GM20000 (cell line): ENCODE results near the gene SEC31A.
"Not testable (repeated sequence)": the region's sequence is repeated elsewhere in the genome, so short reads cannot be mapped to it uniquely, and the experiment has no call there.

Source experiments
- DNase-seq: peaks from one replicate; pipeline ENCODE4 v3.0.0; 2012; ENCODE audit warnings: low spot score
- TF ChIP-seq, protein P1 (sequence below): IDR thresholded peaks from 2 replicates; pipeline ENCODE4 v1.5.1; 2012; ENCODE audit warnings: mild to moderate bottlenecking, control low read depth; ENCODE audit errors: extremely low read depth, missing control alignments

Gene SEC31A

DNA sequence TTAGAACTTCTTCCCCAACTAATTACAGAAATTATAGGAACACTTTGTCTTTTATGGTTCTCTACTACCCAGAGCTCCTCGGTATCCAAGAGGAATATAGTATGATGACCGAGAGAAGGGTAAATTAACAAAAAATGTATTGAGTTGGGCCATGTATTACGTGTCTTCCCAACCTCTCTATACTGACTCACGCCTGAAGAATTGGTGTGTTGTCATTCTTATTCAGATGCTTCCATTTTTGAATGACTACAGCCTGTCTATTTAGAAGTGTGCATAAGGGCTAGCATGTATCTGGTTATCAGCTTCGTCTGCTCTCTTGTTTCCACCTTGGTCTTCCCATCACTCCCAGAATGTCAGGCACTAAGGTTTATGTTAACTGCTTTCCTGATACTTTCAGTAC, 67.9 kb downstream of the SEC31A start:
- no peak for DNase-seq
- TF ChIP-seq, protein P1, sequence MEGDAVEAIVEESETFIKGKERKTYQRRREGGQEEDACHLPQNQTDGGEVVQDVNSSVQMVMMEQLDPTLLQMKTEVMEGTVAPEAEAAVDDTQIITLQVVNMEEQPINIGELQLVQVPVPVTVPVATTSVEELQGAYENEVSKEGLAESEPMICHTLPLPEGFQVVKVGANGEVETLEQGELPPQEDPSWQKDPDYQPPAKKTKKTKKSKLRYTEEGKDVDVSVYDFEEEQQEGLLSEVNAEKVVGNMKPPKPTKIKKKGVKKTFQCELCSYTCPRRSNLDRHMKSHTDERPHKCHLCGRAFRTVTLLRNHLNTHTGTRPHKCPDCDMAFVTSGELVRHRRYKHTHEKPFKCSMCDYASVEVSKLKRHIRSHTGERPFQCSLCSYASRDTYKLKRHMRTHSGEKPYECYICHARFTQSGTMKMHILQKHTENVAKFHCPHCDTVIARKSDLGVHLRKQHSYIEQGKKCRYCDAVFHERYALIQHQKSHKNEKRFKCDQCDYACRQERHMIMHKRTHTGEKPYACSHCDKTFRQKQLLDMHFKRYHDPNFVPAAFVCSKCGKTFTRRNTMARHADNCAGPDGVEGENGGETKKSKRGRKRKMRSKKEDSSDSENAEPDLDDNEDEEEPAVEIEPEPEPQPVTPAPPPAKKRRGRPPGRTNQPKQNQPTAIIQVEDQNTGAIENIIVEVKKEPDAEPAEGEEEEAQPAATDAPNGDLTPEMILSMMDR, result no peak

DNA sequence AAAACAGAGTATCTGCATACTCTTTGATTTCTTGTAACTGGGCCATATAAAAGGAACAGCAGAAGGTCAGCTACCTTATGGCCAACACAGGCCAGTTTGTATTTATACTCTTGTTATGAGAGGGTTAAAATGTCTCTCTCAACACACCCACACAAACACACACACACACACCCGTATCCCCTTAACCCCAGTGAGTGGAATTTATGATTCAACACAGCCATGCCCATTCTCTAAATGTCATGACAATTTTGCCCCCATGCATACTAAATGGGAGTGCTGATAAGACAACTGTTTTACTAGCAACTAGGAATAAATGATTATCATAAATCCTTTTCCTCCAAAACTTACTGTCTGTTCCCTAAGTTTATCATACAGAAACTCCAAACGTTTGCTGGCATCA, 70.3 kb downstream of the SEC31A start:
- TF ChIP-seq, protein P1, result no peak
- DNase-seq, result no peak

DNA sequence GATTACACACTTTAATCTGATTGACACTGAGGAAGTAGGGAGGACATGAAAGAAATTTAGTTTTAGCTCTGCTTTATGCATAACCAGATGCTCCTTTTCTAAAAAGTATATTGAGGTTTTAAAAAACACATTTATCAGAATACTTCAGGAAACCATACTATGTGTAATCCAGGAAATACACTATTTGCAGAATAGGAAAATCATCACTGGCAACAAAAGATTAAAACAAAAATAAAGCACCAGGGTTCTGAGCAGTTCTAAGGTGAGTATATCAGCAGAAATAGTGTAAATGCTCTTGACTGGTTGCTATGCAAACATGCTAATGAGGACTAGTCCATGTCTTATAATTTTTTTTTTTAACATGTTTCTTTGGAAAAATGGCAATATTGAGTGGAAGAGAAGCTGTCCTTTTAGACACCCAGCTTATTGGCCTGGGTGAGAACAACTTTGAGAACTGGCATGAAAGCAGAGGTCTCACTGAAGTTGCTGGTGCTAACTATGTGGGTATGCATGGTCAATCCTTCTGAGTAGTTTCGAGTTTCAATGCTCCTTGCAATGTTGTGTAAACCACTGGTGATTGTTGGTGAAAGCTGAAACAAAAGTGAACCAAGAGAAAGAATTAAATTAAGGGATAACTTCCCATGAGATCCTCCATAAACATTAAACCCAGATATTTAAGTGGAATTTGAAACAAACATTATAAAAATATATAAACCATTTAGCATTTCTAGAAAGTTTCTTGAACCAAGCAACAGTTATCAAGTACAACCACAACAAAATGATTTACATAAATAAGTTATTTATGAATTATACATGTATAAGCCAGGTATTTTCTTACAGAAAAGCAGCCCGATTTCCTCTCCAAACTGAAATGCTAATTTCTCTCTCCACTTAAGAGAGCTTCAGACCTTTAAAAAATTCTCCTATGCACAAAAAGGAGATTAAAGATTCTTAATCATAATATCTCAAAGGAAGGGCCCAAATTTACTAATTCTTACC, 72.0 kb downstream of the SEC31A start:
- TF ChIP-seq, protein P1, result no peak
- DNase-seq, result no peak

DNA sequence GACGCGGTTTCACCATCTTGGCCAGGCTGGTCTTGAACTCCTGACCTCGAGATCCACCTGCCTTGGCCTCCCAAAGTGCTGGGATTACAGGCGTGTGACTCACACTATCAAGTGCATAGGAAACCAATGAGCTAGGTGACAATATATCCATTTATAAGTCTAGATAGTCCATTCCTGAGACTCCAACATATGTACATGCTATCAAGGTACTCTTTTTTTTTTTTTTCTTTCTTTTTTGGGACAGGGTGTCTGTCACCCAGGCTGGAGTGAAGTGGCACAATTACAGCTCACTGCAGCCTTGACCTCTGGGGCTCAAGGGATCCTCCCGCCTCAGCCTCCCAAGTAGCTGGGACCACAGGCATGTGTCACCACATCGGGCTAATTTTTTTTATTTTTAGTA, 74.1 kb downstream of the SEC31A start:
- DNase-seq, result not testable (repeated sequence)

DNA sequence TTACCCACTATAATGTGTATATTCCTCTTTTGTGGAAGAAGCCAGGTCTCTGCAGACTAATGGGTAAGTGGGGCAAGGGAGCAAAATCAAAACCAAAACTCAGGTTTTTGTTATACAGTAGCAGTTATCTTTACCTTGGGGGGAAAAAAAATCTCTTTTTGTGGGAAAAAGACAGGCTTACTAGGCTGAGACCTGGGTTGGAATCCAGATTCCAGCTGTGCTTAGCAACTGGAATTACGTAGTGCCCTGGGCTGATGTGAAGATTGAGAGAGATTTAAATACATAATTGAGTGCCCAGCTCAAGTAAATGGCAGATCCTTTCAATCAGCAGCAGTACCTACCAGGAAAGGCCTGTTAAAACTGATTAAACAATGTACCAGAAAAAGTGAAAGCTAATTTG, 76.9 kb downstream of the SEC31A start:
- DNase-seq, result no peak
- TF ChIP-seq, protein P1, result no peak

DNA sequence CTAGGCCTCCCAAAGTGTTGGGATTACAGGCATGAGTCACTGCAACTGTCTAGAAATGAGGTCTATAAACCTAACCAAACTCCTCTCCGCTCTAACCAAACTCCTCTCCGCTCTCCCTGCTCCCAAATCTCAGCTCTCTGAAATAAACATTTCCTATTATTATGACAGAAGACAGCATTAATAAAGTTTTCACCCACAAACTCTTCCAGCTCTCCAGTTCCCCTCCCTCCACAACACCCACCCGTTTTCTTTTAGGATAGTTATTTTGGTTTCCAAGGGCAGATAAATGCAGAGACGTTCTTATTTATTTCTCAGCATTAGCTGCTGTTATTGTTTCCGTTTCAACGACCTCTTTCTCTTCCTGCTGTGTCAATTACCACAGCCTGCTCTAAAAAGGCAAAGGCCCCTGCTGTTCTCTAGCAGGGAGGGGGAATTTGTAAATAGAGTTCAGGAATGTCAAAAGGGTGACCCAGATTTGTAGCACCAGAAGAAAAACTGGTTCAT, 79.1 kb downstream of the SEC31A start:
- DNase-seq, result no peak
- TF ChIP-seq, protein P1, result no peak

DNA sequence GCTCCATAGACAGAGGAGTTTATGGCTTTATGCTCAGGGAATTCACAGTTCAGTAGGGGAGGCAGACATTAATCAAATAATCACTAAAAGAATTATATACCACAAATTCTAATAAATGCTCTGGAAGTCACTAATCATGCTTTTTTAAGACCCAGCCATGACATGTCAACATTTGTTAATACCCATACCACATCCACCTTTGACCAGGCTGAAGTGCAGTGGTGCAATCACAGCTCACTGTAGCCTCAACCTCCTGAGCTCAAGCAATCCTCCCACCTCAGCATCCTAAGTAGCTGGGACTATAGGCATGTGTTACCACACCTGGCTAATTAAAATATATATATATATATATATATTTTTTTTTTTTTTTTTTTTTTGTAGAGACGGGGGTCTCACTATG, 79.6 kb downstream of the SEC31A start:
- TF ChIP-seq, protein P1, result no peak
- no peak for DNase-seq

DNA sequence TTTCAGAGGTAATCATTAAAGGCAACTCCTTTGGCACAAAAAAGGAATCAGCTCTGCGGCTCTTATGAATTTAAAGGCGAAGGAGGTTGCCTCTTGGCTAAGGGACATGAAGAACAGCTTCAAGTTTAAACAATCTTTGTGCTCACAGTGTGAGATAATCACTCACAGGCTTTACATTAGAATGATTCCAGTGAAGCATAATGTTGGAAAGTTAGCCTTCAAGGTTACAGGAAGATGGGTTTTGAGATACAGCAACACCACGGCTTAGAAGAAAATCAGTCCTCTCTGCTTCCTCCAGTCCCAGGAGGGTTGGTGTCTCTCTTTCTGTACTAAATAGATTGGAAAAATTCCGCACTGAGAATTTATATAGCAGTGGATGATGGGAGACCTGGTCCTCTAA, 80.8 kb downstream of the SEC31A start:
- TF ChIP-seq, protein P1, result no peak
- no peak for DNase-seq
